Left ventricle myocardium inferior (tissue), 1 donor: Measurements from ENCODE around the gene RET. TPM values are rescaled to one million over a fixed set of nuclear protein-coding genes. Genes with fewer than 3 reads are reported as not detected.

Experiments used
- DNase-seq: peaks from one replicate; pipeline ENCODE4 v3.0.0-alpha.2; 2020
- H3K27ac ChIP-seq: fragments of 200-600 bp; replicated peaks from 2 replicates; pipeline ENCODE4 v1.8.0; 2021
- H3K27me3 ChIP-seq: fragments of 200-600 bp; 2 replicates; pipeline ENCODE4 v1.8.0; 2021; ENCODE audit warnings: low read depth
- H3K36me3 ChIP-seq: fragments of 200-600 bp; 2 replicates; pipeline ENCODE4 v1.8.0; 2021
- H3K4me1 ChIP-seq: fragments of 200-600 bp; 2 replicates; pipeline ENCODE4 v1.8.0; 2021
- H3K4me3 ChIP-seq: fragments of 200-600 bp; 2 replicates; pipeline ENCODE4 v1.8.0; 2021; ENCODE audit warnings: mild to moderate bottlenecking, moderate library complexity
- H3K9me3 ChIP-seq: fragments of 200-600 bp; replicated peaks from 2 replicates; pipeline ENCODE4 v1.8.0; 2021
- intact Hi-C: fragments of 100-400 bp; cut with micrococcal nuclease; formaldehyde crosslinking; loops from one replicate; pipeline ENCODE4 v1.11.0; 2022
- total RNA-seq: library from RNA; stranded (reverse); fragmentation: NEBNext Ultra II Directional; extraction: Animal tissue kit (Norgen Biotek cat#: 25700); gene quantifications from one replicate; pipeline ENCODE4 v1.2.1, GENCODE V29; 2021
- TF ChIP-seq, protein P1 (sequence below): fragments of 200-600 bp; IDR thresholded peaks from 2 replicates; pipeline ENCODE4 v1.8.0; 2021; ENCODE audit warnings: antibody characterized with exemption, mild to moderate bottlenecking, borderline replicate concordance
- donor health status: DM: no; HTN: yes; CAD: no; lungs with severe emphysema.

The RET gene
- total RNA-seq, 1 donor from 2014 or later = 0.60 TPM

DNA sequence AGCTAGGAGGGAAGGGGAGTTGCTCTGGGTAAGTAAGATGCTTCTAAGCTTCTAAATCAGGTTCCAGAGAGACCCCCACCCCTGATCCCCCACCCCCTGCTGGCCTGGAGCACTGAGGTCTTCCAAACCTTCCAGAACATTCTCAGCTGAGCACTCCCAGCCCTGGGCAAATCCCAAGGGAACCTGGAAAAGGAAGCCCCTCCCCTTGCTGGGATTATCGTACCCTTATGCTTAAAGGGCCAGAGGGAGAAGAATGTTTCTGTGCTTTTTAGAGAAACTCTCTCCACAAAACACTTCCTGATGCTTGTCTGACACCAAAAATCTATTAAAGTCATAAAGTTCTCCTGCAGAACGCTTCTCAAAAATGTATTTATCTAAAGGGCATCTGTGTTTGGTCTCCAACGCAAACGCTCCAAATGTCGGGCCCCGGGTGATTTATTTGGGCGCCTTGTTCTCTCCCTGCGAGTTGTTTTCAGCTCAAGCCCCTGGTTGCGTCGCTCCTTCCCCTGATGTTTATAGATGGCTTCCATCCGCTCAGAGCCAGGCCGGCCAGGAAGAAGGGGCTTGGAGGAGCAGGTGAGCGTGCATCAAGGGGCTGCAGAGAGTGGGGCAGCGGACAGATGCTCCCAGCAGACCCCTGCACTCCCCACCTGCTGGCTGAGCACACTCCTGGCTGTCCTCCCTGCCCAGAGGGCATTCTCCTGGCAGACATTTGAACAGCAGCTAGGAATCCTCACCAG, 8.2 kb upstream of the RET start:
- Histone ChIP-seq H3K27me3 (peaks cover 24% of the 10 kb centered on the region), H3K9me3 (no peaks in the 10 kb centered on the region), H3K4me3 (no peak overlapping the region), H3K36me3 (no peaks in the 10 kb centered on the region), H3K4me1 (peaks cover 10% of the 10 kb centered on the region), H3K27ac (no peak overlapping the region)
- TF ChIP-seq, protein P1, sequence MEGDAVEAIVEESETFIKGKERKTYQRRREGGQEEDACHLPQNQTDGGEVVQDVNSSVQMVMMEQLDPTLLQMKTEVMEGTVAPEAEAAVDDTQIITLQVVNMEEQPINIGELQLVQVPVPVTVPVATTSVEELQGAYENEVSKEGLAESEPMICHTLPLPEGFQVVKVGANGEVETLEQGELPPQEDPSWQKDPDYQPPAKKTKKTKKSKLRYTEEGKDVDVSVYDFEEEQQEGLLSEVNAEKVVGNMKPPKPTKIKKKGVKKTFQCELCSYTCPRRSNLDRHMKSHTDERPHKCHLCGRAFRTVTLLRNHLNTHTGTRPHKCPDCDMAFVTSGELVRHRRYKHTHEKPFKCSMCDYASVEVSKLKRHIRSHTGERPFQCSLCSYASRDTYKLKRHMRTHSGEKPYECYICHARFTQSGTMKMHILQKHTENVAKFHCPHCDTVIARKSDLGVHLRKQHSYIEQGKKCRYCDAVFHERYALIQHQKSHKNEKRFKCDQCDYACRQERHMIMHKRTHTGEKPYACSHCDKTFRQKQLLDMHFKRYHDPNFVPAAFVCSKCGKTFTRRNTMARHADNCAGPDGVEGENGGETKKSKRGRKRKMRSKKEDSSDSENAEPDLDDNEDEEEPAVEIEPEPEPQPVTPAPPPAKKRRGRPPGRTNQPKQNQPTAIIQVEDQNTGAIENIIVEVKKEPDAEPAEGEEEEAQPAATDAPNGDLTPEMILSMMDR = no peak
- intact Hi-C loops = no loop called here
- DNase-seq = no peak

DNA sequence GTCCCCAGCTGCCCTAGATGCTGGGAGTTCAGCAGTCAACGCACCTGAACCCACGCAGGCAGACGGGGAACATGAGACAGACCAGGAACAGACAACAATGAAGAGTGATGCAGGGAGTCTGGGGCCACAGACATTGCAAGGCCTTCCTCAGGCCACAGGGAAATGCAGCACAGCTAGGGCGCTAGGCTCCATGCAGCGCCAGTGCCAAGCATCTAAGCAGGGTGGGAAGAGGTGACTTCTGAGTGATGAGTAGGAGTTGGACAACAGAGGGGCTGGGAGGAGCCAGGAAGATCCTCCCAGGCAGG, 7.7 kb upstream of the RET start:
- peaks cover 29% of the 10 kb centered on the region for H3K27me3 ChIP-seq
- H3K4me3 ChIP-seq = no peak overlapping the region
- TF ChIP-seq, protein P1 = no peak
- H3K9me3 ChIP-seq = no peaks in the 10 kb centered on the region
- intact Hi-C loops = no loop called here
- H3K4me1 ChIP-seq = peaks cover 10% of the 10 kb centered on the region
- H3K27ac ChIP-seq = no peak overlapping the region
- no peak for DNase-seq
- H3K36me3 ChIP-seq = no peaks in the 10 kb centered on the region

DNA sequence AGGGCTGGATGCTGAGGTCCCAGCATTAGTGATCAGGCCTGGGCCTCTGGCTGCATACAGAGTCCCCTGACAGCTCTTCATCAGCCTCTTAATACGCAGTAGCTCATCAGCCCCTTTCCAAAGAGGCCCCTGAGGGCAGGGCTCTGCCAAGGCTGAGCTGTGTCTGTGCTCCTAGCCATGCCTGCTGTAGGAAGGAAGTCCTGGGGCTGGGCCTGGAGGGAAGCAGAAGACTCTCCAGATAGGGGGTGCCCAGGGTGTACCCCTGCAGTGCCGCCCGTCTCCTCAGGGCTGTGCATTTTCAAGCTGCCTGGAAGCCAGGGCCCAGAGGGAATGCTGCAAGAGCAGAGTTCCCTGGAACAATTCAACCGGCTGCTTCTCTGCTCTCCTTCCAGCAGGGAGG, 7.3 kb upstream of the RET start:
- Histone ChIP-seq H3K27ac (no peak overlapping the region), H3K4me1 (peaks cover 10% of the 10 kb centered on the region), H3K9me3 (no peaks in the 10 kb centered on the region), H3K36me3 (no peaks in the 10 kb centered on the region), H3K4me3 (no peak overlapping the region), H3K27me3 (peaks cover 33% of the 10 kb centered on the region)
- intact Hi-C loops = no loop called here
- DNase-seq = no peak
- TF ChIP-seq, protein P1 = no peak

DNA sequence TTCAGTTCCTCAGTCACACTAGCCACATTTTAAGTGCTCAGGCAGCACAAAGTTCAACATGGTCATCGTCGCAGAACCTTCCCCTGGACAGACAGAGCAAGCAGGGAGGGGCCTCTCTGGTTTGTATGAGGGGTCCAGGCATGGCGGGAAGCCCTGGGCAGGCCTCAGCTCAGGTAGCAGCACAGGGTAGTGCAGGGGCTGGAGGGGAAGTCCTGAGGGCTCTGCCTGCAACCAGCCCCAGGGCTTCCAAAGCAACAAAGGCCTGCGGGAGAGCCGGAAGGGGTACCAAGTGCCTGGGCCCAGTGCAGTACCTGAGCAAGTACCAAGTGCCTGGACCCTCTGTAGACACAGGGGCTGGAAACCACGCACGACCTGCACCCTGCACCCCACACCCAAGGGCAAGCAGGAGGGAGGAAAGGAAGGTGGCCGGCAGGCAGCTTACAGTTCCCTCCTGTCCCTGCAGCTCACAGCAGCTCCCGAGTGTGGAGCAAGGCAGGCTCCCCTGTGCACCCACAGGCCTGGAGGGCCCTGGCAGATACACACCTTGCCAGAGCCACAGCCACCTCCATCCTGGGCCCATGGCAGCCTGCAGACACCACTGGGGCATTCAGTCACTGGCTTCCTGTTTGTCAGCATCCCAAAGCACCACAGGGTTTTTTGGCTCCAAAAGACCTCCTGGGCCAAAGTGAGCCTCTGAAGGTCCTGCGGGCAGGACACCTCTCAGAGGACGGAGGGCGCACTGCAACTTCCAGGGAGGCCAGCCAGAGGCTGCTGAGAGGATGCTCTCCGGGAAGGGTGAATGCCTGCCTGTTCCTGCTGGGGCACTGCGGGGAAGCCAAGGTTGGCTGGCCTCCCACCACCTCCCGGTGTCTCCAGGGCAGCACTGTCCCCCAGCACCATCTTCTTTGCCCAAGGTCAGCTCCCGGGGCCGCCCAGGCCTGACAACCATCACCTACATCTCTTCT, 6.5 kb upstream of the RET start:
- no peak overlapping the region for H3K27ac ChIP-seq
- TF ChIP-seq, protein P1 = no peak
- H3K9me3 ChIP-seq = no peaks in the 10 kb centered on the region
- DNase-seq = no peak
- H3K4me1 ChIP-seq = peaks cover 10% of the 10 kb centered on the region
- H3K27me3 ChIP-seq = peaks cover 41% of the 10 kb centered on the region
- no peaks in the 10 kb centered on the region for H3K36me3 ChIP-seq
- intact Hi-C loops = no loop called here
- no peak overlapping the region for H3K4me3 ChIP-seq

DNA sequence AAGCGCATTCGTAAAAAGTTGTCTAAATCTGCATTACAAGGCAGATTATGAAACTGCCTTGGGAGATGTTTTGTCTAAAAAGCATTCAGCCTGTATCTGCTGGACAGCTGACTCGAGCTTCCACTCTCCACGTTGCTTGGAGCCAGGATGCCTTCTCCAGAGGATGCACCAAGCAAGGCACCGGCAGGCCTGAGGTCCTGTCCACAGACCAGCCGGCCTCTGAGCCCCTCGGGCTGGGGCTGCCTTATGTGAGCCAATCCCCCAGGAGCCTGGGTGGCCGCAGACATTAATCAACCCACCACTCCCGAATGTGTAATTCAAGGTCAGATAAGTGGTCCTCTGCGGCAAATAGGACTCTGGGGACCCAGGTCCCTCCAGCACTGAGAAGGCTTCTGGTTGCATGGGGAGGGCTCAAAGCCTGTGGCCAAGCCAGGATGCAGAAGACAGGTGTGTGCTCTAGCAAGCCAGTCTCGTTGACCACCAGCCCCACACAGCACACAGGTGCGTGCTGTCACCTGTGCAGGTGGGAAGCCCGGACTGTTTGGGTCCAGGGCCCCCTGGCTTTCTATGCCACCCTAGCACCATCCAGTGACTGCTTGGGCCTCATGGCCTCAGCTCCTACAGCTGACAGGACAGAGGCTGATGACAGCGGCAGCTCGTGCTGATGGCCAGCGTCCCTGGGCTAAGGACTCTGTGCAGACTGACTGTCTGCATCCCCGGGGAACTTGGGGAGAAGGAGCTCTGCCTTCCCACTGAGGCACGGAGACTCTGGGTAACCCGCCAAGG, 4.8 kb upstream of the RET start:
- intact Hi-C loops = no loop called here

More for the DNA sequence above, 4.8 kb upstream of the RET start:
- Histone ChIP-seq H3K9me3 (no peaks in the 10 kb centered on the region), H3K4me3 (no peak overlapping the region), H3K4me1 (peaks cover 23% of the 10 kb centered on the region), H3K36me3 (no peaks in the 10 kb centered on the region), H3K27ac (no peak overlapping the region), H3K27me3 (peaks cover 58% of the 10 kb centered on the region)
- TF ChIP-seq, protein P1 = no peak
- no peak for DNase-seq
